GM18907 (cell line): ENCODE results near the gene DNALI1.
"Not testable (repeated sequence)": the region's sequence is repeated elsewhere in the genome, so short reads cannot be mapped to it uniquely, and the experiment has no call there.

ENCODE experiments used
- ATAC-seq: cut with Tn5 transposase; IDR thresholded peaks from one replicate; pipeline ENCODE4 v1.9.1; 2021; ENCODE audit warnings: mild to moderate bottlenecking, moderate library complexity; ENCODE audit not compliant: unreplicated experiment

Gene DNALI1

GRCh38 chr1:37556712-37557196 lies at the start of gene DNALI1:
TSS of gene DNALI1 (plus strand) at chr1:37556940. CDS start at chr1:37556995, 55 bp downstream.
- no peak for ATAC-seq

DNA sequence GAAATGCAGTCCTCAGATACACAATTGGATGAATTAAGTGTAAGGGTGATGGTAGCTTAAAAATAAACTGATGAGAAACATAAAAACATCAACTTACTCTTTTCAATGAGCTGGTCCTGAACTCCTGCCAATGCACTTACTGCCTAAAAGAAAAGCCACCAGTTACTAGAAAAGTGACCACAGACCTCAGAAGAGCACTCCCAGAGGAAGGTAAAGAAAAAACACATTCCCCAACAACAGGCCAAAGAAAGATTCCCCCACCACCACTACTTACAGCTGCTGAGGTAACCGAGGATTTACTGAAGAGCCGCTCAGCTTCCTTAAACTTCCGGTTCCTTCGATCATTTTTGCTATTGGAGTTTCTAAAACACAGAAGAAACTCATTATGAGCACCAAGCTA lies 47.6 kb upstream of the DNALI1 start:
- ATAC-seq: no peak

DNA sequence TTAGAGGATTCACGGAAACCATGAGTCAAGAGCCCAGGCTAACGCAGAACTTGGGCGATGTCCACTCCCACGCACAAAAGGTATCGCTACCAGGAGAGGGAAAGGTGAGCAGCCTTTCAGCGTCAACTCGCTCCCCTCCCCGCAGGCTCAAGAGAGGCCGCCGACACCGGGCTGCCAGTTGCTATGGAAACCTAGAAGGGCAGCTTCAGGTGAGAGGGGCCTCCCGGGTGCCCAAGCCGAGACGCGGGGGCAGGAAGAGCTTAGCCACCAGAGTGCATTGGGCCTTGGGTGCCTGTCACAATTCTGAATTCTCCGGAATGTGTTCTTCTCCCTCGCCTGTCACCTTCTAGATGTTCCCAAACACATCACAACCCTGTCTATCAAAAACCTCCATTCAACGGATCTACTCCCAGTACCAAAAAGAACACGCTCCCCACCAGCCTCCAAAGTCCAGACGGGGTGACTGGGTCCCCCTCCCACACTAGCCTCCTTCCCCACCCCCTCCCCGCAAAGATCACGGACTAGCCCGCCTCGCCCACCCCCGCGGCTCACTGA lies 42.9 kb upstream of the DNALI1 start:
- peak; percentile 29 for ATAC-seq

- ATAC-seq: peak; percentile 82
Observed at GRCh38 chr1:37514350-37515184, 42.2 kb upstream of the DNALI1 start, which contains the start of gene MEAF6. TSS of gene MEAF6 (minus strand) at chr1:37514766. CDS start at chr1:37514746, 20 bp downstream.

GRCh38 chr1:37515185-37516034 lies 41.3 kb upstream of the DNALI1 start:
- ATAC-seq: no peak

GRCh38 chr1:37517569-37517968 lies 39.2 kb upstream of the DNALI1 start:
- ATAC-seq: no peak

DNA sequence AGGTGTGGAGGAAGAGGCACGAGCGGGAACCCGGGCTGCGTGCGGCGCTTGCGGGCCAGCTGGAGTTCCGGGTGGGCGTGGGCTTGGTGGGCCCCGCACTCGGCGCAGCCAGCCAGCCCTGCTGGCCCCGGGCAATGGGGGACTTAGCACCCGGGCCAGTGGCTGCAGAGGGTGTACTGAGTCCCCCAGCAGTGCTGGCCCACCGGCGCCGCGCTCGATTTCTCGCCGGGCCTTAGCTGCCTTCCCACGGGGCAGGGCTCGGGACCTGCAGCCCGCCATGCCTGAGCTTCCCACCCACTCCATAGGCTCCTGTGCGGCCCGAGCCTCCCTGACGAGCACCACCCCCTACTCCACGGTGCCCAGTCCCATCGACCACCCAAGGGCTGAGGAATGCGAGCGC lies 38.5 kb upstream of the DNALI1 start:
- not testable (repeated sequence) for ATAC-seq

DNA sequence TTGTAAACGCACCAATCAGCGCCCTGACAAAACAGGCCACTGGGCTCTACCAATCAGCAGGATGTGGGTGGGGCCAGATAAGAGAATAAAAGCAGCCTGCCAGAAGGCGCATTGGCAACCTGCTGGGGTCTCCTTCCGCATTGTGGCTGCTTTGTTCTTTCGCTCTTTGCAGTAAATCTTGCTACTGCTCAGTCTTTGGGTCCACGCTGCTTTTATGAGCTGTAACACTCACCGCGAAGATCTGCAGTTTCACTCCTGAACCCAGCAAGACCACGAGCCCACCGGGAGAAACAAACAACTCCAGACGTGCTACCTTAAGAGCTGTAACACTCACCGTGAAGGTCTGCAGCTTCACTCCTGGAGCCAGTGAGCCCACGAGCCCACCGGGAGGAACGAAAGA lies 37.8 kb upstream of the DNALI1 start:
- not testable (repeated sequence) for ATAC-seq

DNA sequence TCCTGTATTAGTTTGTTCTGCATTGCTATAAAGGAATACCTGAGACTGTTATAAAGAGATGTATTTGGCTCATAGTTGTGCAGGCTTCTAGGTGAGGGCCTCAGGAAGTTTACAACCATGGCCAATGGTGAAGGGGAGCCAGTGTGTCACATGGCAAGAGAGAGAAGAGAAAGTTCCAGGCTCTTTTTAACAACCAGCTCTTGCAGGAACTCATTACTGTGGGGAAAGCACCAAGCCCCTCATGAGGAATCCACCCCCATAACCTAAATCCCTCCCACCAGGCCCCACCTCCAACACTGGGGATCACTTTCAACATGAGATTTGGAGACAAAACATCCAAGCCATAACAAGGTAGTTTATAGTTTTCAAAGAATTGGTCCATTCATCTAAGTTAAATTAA lies 37.1 kb upstream of the DNALI1 start:
- no peak for ATAC-seq

DNA sequence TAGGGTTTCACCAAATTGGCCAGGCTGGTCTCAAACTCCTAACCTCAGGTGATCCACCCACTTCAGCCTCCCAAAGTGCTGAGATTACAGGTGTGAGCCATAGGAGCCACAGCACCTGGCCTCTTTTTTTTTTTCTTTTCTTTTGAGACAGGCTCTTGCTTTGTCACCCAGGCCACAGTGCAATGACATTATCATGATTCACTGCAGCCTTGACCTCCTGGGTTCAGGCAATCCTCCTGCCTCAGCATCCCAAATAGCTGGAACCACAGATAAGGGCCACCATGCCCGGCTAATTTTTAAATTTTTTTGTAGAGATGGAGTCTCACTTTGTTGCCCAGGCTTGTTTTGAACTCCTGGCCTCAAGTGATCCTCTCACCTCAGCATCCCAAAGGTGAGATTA lies 26.9 kb upstream of the DNALI1 start:
- ATAC-seq: not testable (repeated sequence)

GRCh38 chr1:37532418-37533156 lies 24.2 kb upstream of the DNALI1 start:
- not testable (repeated sequence) for ATAC-seq

GRCh38 chr1:37533317-37534093 lies 23.2 kb upstream of the DNALI1 start:
- ATAC-seq: no peak

- ATAC-seq: no peak
Observed at GRCh38 chr1:37537378-37537777, 19.4 kb upstream of the DNALI1 start.

DNA sequence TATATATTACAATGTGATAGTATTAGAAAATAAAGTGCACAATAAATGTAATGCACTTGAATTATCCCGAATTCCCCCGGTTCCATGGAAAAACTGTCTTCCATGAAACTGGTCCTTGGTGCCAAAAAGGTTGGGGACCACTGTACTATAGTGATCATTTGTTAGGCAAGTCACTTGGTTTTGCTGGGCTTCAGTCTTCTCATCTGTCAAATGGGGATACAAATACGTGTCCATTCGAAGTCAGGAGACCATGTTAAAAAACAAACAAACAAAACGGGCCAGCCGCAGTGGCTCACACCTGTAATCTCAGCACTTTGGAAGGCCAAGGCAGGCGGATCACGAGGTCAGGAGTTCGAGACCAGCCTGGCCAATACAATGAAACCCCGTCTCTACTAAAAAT lies 17.6 kb upstream of the DNALI1 start:
- not testable (repeated sequence) for ATAC-seq

DNA sequence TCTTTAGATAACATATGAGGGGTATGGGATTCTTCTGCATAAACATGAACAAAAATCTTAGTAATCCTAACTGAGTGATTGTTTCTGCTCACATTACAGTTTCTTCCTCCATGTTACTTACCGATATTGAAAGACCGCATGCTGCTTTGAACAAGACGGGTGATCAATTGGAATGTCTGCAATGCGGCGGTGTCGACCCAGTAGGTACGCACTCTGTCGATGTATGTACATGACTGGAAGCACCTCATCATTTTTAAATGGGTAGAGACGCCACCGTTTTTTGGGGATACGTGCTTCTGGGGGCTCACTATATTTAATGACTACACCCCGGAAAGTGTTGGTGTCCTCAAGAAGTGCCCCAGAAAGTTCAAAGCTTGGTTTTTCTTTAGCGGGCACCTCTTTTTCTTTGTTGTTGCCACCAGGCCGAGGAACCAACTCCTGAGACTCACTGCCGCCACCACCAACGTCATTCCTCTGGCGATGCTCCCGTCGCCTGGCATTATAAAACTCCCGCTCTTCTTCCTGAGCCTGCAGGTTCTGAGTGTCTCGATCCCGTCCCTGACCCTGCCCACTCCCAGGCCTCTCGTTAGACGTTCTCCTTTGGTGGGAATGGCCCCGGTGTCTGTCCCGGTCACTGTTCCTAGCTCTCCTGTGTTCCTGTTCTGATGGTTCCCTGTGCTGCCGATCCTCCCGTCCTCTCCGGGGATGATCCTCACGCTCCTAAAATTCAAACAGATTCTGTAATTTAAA lies 16.5 kb upstream of the DNALI1 start:
- no peak for ATAC-seq

GRCh38 chr1:37544530-37544929 lies 12.2 kb upstream of the DNALI1 start:
- no peak for ATAC-seq

GRCh38 chr1:37545019-37545418 lies 11.7 kb upstream of the DNALI1 start:
- ATAC-seq: no peak

- ATAC-seq: no peak
Observed at GRCh38 chr1:37549341-37549740, 7.4 kb upstream of the DNALI1 start.

DNA sequence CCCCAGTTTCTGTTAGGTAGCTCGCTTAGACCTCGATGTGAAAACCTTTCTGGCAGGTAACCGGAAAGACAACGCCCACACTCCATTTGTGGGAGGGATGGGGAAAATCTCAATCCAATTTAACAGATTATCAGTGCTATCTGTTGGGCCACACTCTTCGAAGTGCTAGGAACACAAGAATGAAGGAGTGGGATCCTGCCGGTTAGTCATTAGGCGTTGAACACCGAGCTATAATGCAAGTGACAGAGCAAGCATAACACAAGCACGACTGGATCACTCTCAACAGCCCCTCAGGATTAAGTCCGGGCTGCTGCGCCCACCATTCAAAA lies 3.2 kb upstream of the DNALI1 start:
- no peak for ATAC-seq
